KBM-7 (cell line): ENCODE measurements around the gene RSU1.

Experiments used
- DNase-seq: peaks from one replicate; pipeline ENCODE4 v3.0.0-alpha.2; 2015
- in situ Hi-C: fragments of 300-500 bp; cut with MboI; formaldehyde crosslinking; loops from 2 replicates; pipeline ENCODE4 v1.14.3; 2020; ENCODE audit warnings: low sequenced_read_pairs, low pct_unique_long_range_greater_than_20kb, mixed read lengths

The RSU1 gene

DNA sequence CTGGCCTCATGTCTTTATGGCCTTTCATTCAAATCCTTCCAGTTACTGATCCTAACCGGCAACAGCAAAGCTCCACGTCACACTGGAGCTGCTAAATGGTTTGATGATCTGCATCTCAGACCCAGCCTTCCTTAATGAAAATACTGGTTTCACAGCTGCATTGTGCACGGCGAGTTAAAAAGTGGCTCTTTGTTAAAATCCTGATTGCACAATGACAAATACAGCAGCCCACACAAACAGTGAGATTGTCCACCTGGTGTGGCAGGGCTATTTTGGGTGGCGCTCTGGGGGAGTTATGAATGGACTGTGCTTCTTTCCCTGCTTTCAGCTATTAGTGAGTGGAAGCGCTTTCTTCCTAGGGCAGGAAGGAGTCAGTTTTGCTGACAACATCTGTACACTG, 232.1 kb downstream of the RSU1 start:
- in situ Hi-C loops: loop anchor here (25.0 kb wide), 1 partner anchor 673 kb away; no protein-coding TSS in a partner anchor
- no peak for DNase-seq

- no peak for DNase-seq
- in situ Hi-C loops: loop anchor here (25.0 kb wide), 1 partner anchor 671 kb away; no protein-coding TSS in a partner anchor
These were observed 233.8 kb downstream of the RSU1 start for GRCh38 chr10:16583382-16583781.

- DNase-seq: peak; percentile 51
- in situ Hi-C loops: loop anchor here (25.0 kb wide), 1 partner anchor 669 kb away; no protein-coding TSS in a partner anchor
These were observed 236.0 kb downstream of the RSU1 start for GRCh38 chr10:16581202-16581601.

DNA sequence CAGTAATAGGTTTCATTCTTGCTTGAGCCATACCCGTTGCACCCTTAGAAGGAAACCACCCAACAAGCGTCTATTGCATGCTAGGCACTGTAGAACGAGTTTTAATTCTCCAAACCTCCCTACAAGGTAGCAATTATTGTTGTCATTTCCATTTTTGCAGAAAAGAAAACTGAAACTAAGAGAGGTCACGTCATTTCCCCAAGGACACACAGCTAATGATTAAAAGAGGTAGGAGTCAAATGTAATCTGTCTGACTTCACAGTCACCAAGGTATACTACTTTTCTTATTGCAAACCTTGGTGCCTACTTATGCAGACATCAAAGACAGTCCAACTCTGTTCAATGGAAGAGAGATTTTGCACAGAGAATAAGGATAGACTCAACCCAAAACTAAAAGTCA, 246.5 kb downstream of the RSU1 start:
- no peak for DNase-seq
- in situ Hi-C loops: no loop called here

- in situ Hi-C loops: no loop called here
- DNase-seq: peak; percentile 72
These were observed 250.9 kb downstream of the RSU1 start for GRCh38 chr10:16566202-16566805.

DNA sequence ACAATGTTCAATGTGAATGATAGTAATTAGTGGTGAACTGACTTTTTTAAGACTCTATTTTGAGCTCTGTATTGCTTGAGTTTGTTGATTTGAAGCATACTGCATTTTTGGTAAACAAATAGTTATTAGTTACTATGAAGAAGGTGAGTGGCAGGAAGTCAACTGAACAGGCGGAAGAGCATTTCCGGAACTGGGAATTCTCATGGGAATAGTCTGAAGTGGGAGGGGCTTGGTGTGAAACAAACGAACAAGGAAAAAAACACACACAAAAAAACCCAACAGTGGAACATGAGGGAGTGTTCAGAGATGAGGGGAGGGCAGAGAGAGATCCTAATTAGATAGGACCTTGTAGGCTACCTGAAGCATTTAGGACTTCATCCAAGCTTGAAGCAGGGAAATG, 251.6 kb downstream of the RSU1 start:
- no peak for DNase-seq
- in situ Hi-C loops: no loop called here

DNA sequence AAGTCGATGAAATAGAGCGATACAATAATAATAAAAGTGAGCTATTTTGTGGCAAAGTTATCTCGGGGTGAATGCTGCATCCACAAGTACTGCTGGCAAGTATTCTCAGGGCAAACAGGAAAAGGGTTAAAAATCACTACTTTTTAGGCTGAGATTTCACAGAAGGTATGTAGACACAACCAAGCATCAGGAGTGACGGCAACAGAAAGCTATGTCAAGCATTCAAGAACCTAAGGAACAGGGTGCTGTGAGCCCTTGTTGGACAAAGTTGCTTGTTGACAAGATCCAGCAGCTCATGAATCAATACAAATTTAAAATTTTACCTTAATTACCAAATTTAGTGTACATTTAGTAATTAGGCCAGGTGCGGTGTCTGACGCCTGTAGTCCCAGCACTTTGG, 254.3 kb downstream of the RSU1 start:
- DNase-seq: no peak

GRCh38 chr10:16559236-16559773, 257.9 kb downstream of the RSU1 start:
- in situ Hi-C loops: no loop called here
- no peak for DNase-seq

More for the DNA sequence above, 254.3 kb downstream of the RSU1 start:
- in situ Hi-C loops: no loop called here

DNA sequence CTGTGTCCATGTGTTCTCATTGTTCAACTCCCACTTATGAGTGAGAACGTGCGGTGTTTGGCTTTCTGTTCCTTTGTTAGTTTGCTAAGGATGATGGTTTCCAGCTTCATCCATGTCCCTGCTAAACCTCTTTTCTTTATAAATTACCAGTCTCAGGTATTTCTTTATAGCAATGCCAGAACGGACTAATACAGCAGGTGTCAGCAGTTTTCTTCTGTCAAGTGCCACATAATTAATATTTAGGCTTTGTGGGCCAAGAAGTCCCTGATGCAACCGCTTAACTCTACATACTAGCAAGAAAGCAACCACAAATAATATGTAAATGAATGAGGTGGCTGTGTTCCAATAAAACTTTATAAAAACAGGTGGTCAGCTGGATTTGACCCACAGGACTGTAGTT, 269.3 kb downstream of the RSU1 start:
- no peak for DNase-seq
- in situ Hi-C loops: no loop called here

- DNase-seq: peak; percentile 58
- in situ Hi-C loops: no loop called here
These were observed 272.0 kb downstream of the RSU1 start for GRCh38 chr10:16545116-16545736.

- in situ Hi-C loops: no loop called here
- no peak for DNase-seq
These were observed 272.6 kb downstream of the RSU1 start for GRCh38 chr10:16544591-16544990.

DNA sequence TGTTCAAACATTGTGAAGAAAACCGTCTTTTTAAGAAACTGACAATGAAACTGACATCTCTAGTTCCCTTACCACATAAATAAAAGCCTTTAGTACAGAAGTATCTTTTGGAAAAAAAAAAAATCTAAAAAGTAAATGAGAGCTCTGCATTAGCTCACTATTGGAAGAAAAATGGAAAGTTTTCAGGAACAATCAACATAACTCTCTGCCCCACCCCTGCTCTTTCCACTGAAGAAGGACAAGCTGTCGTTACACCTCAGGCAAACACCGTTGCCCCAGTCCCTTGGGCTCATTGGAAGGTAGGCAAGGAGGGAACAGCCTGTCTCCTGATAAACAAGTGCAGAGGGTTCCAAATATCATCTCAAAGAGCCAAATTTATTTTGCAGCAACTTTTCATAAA, 273.1 kb downstream of the RSU1 start:
- in situ Hi-C loops: no loop called here

More for the DNA sequence above, 273.1 kb downstream of the RSU1 start:
- DNase-seq: no peak
